ENCODE data around the gene ZMIZ1.

The ZMIZ1 gene

DNA sequence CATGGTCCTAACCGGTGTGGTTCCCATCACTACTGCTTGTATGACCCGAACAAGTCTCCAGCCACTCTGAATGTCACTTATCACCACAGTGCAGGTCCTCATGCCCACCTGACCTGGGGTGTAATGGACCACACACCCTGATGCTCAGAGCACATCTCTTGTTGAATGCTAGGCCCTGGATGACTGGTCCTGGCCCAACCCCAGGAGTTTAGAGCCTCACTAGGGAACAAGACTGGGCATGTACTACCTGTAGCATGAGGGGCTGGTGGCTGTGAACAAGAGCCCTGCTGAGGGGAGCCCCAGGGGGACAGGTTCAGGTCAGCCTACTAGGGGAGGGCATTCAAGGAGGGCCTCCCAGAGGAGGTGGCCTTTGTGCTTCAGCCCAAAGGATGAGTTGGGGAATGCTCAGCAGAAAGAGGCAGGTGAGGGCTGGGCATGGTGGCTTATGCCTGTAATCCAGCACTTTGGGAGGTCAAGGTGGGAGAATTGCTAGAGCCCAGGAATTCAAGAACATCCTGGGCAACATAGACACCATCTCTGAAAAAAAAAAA, 31.2 kb downstream of the ZMIZ1 start:
- peak overlapping the region; percentile 16 for H3K9ac ChIP-seq (ENCODE audit: low read depth, low read length, poor library complexity, severe bottlenecking)
- H3F3A ChIP-seq (ENCODE audit: low read depth) = no peaks in the 10 kb centered on the region
- peaks cover 95% of the 10 kb centered on the region for H4K20me1 ChIP-seq (ENCODE audit: insufficient read depth, low read length, poor library complexity, severe bottlenecking)
- no peak overlapping the region for H2AFZ ChIP-seq (ENCODE audit: low read length)
- H3K4me3 ChIP-seq (ENCODE audit: low read length, poor library complexity, severe bottlenecking) = no peak overlapping the region
- H3K9me2 ChIP-seq (replicated peaks; ENCODE audit: low read depth, low read length) = no peaks in the 10 kb centered on the region
- H3K9me3 ChIP-seq (ENCODE audit: insufficient read depth, low read depth, low read length) = no peaks in the 10 kb centered on the region
- no peaks in the 10 kb centered on the region for H3K27me3 ChIP-seq (ENCODE audit: insufficient read depth, low read length, poor library complexity, severe bottlenecking)
- no peak overlapping the region for H3K4me2 ChIP-seq (ENCODE audit: low read depth, low read length, poor library complexity, severe bottlenecking)
- TF ChIP-seq EZH2phosphoT487 (IDR thresholded peaks at IDR 0.05; ENCODE audit: borderline replicate concordance) = no peak
- TF ChIP-seq, protein P1, sequence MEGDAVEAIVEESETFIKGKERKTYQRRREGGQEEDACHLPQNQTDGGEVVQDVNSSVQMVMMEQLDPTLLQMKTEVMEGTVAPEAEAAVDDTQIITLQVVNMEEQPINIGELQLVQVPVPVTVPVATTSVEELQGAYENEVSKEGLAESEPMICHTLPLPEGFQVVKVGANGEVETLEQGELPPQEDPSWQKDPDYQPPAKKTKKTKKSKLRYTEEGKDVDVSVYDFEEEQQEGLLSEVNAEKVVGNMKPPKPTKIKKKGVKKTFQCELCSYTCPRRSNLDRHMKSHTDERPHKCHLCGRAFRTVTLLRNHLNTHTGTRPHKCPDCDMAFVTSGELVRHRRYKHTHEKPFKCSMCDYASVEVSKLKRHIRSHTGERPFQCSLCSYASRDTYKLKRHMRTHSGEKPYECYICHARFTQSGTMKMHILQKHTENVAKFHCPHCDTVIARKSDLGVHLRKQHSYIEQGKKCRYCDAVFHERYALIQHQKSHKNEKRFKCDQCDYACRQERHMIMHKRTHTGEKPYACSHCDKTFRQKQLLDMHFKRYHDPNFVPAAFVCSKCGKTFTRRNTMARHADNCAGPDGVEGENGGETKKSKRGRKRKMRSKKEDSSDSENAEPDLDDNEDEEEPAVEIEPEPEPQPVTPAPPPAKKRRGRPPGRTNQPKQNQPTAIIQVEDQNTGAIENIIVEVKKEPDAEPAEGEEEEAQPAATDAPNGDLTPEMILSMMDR (conservative IDR thresholded peaks at IDR 0.05; ENCODE audit: low read length) = no peak
- H3K4me1 ChIP-seq (ENCODE audit: insufficient read depth, low read length, poor library complexity, severe bottlenecking) = peaks cover 70% of the 10 kb centered on the region
- H3K36me3 ChIP-seq (ENCODE audit: insufficient read depth, low read length) = peaks cover 13% of the 10 kb centered on the region; the same call in 1 of the 2 replicates
- peaks cover 100% of the 10 kb centered on the region for H3K79me2 ChIP-seq (ENCODE audit: insufficient read depth, low read length)

DNA sequence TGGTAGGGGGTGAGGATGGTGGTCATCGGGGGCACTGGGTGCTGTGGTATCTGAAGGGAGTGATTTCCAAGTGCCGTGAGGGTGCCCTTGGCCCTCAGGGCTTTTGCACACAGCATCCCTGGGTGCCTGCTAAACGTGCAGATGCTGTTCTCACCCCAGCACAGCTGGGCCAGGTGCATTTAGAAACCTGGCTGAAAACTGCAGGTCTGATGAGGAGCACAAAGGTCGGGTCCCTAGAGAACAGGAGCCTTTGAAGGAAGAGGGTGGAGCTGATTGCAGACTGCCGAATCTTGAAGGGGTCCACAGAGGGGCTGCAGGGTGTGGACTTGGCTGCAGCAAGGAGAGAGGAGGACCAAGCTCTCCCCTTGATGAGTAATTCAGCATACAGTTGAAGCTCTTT, 32.0 kb downstream of the ZMIZ1 start:
- peaks cover 100% of the 10 kb centered on the region for H3K79me2 ChIP-seq (ENCODE audit: insufficient read depth, low read length)
- H3K4me3 ChIP-seq (ENCODE audit: low read length, poor library complexity, severe bottlenecking) = no peak overlapping the region

DNA sequence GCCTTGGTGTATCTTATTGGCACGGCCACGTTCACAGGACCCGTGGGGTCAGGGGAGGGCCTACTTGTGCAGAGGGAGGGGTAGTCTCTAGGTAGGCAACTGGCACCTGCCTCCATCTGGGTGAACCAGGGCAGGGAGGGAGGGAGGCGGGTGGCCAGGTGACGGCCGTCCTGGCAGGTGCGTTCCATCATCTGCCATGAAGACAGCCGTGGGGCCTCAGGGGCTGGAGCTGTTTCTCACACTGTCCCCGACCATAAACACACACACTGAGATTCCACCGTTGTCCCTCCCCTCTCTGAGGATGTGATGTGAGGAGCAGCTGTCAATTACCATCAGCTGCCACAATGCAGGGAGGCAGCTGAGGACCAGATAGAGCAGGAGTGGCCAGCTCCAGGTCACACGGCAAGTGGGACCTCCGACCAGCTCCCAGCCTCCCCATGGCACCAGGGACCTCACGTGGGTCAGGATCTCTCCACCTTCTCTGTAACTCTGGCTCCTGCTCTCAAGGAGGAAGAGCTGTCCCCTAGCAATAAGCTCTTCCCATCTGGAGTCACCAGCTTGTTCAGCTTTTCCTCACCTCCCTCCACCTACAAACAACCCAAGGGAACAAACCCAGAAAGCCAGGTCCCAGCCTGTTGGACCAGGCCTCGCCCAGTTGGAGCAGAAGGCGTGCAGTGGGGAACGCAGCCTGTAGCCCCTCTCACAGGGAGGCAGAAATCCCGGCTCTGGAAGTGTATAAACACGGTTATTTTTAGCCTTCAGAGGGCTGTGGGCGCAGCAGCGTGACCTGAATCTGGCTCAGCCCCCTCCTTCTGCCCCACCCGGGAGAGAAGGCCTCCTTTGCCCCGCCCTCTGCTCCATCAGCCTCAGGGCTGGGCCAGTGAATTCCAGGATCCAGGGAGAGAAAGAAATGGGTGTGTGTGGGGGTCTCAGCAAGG, 33.1 kb downstream of the ZMIZ1 start:
- H3K36me3 ChIP-seq (ENCODE audit: insufficient read depth, low read length) = peaks cover 8% of the 10 kb centered on the region; the same call in 1 of the 2 replicates
- H3K79me2 ChIP-seq (ENCODE audit: insufficient read depth, low read length) = peaks cover 100% of the 10 kb centered on the region
- no peaks in the 10 kb centered on the region for H3F3A ChIP-seq (ENCODE audit: low read depth)
- peak overlapping the region; percentile 45 for H3K4me3 ChIP-seq (ENCODE audit: low read length, poor library complexity, severe bottlenecking)
- no peaks in the 10 kb centered on the region for H3K9me2 ChIP-seq (replicated peaks; ENCODE audit: low read depth, low read length)
- no peak overlapping the region for H2AFZ ChIP-seq (ENCODE audit: low read length)
- no peaks in the 10 kb centered on the region for H3K9me3 ChIP-seq (ENCODE audit: insufficient read depth, low read depth, low read length)
- no peak for TF ChIP-seq EZH2phosphoT487 (IDR thresholded peaks at IDR 0.05; ENCODE audit: borderline replicate concordance)
- TF ChIP-seq, protein P1 (conservative IDR thresholded peaks at IDR 0.05; ENCODE audit: low read length) = no peak
- no peaks in the 10 kb centered on the region for H3K27me3 ChIP-seq (ENCODE audit: insufficient read depth, low read length, poor library complexity, severe bottlenecking)
- peaks cover 71% of the 10 kb centered on the region for H3K4me1 ChIP-seq (ENCODE audit: insufficient read depth, low read length, poor library complexity, severe bottlenecking)
- H3K9ac ChIP-seq (ENCODE audit: low read depth, low read length, poor library complexity, severe bottlenecking) = peak overlapping the region; percentile 22
- H4K20me1 ChIP-seq (ENCODE audit: insufficient read depth, low read length, poor library complexity, severe bottlenecking) = peaks cover 97% of the 10 kb centered on the region
- peak overlapping the region; percentile 74 for H3K4me2 ChIP-seq (ENCODE audit: low read depth, low read length, poor library complexity, severe bottlenecking)

More for the DNA sequence above, 32.0 kb downstream of the ZMIZ1 start:
- peaks cover 95% of the 10 kb centered on the region for H4K20me1 ChIP-seq (ENCODE audit: insufficient read depth, low read length, poor library complexity, severe bottlenecking)
- H3K27me3 ChIP-seq (ENCODE audit: insufficient read depth, low read length, poor library complexity, severe bottlenecking) = no peaks in the 10 kb centered on the region
- no peaks in the 10 kb centered on the region for H3K9me2 ChIP-seq (replicated peaks; ENCODE audit: low read depth, low read length)
- TF ChIP-seq EZH2phosphoT487 (IDR thresholded peaks at IDR 0.05; ENCODE audit: borderline replicate concordance) = no peak
- TF ChIP-seq, protein P1 (conservative IDR thresholded peaks at IDR 0.05; ENCODE audit: low read length) = no peak
- H3K36me3 ChIP-seq (ENCODE audit: insufficient read depth, low read length) = peaks cover 6% of the 10 kb centered on the region; the same call in 1 of the 2 replicates
- H2AFZ ChIP-seq (ENCODE audit: low read length) = no peak overlapping the region
- no peak overlapping the region for H3K9ac ChIP-seq (ENCODE audit: low read depth, low read length, poor library complexity, severe bottlenecking)
- no peaks in the 10 kb centered on the region for H3K9me3 ChIP-seq (ENCODE audit: insufficient read depth, low read depth, low read length)
- no peaks in the 10 kb centered on the region for H3F3A ChIP-seq (ENCODE audit: low read depth)
- peaks cover 70% of the 10 kb centered on the region for H3K4me1 ChIP-seq (ENCODE audit: insufficient read depth, low read length, poor library complexity, severe bottlenecking)
- H3K4me2 ChIP-seq (ENCODE audit: low read depth, low read length, poor library complexity, severe bottlenecking) = peak overlapping the region; percentile 11

Measured in Loucy (cell line).